Lung (tissue), 5 donors: ENCODE results near the gene CDCP2. TPM values are rescaled to one million over a fixed set of nuclear protein-coding genes. Genes with fewer than 3 reads are reported as not detected.

Source experiments
- polyA plus RNA-seq, 2 donors: library from polyadenylated mRNA; stranded (reverse); fragments of 200-250 nt; gene quantifications; one replicate each; pipeline ENCODE4 v1.2.1, GENCODE V29; 2013
- small RNA-seq: library from RNA; depleted of rRNA; stranded (forward); fragments of <200 nt; gene quantifications from one replicate; pipeline ENCODE3, GENCODE V24; 2014; ENCODE audit warnings: low replicate concordance
- total RNA-seq, 2 donors: library from RNA; depleted of rRNA in 1 of 2; stranded (reverse); fragments of >200 nt in 1 of 2; gene quantifications; one replicate each; pipeline ENCODE4 v1.2.1, GENCODE V29; 2014 to 2021
- donor health status: Bipolar disorder and iron deficiency.
- donor health status: healthy.
- donor health status: DM: yes; HTN: yes; CAD: no.

Gene CDCP2
- total and polyA plus RNA-seq, 4 donors, result 0.02 to 0.28 (median 0.14) TPM; not detected in 1

Small RNA genes lying within 50 kb of the gene (small RNA-seq; reads per million reads assigned to genes)
- gene AL353898.1 (not detected), gene AL353898.2 (not detected)

Other genes starting within 250 kb of the CDCP2 start
- gene IFT25, start 207.3 kb downstream of the CDCP2 start, total RNA-seq, result 10 to 100 TPM; 27.9 to 46.1 TPM
- 10 to 100 TPM; 18.2 to 35.3 TPM for gene IFT25, start 207.3 kb downstream of the CDCP2 start, polyA plus RNA-seq
- 10 to 100 TPM; 16.8 to 17.3 TPM for gene LRRC42, start 206.7 kb downstream of the CDCP2 start, total RNA-seq
- gene LRRC42, start 206.7 kb downstream of the CDCP2 start, polyA plus RNA-seq, result 10 to 100 TPM in 1 of 2 donors, 1 to 10 TPM in 1; 7.7 to 17.8 TPM
- gene LDLRAD1, start 134.8 kb downstream of the CDCP2 start, total RNA-seq, result 10 to 100 TPM; 28.7 to 30.1 TPM
- gene LDLRAD1, start 134.8 kb downstream of the CDCP2 start, polyA plus RNA-seq, result 10 to 100 TPM in 1 of 2 donors, 1 to 10 TPM in 1; 8.0 to 24.9 TPM
- gene TMEM59, start 99.8 kb downstream of the CDCP2 start, total RNA-seq, result 100 to 1,000 TPM; 372 to 468 TPM
- 100 to 1,000 TPM; 152 to 300 TPM for gene TMEM59, start 99.8 kb downstream of the CDCP2 start, polyA plus RNA-seq
- 1 to 10 TPM; 4.6 to 5.3 TPM for gene TCEANC2, start 99.4 kb downstream of the CDCP2 start, total RNA-seq
- 1 to 10 TPM; 1.7 to 2.7 TPM for gene TCEANC2, start 99.4 kb downstream of the CDCP2 start, polyA plus RNA-seq
- 1 to 10 TPM; 7.9 to 9.0 TPM for gene CYB5RL, start 47.0 kb upstream of the CDCP2 start, total RNA-seq
- gene CYB5RL, start 47.0 kb upstream of the CDCP2 start, polyA plus RNA-seq, result 1 to 10 TPM; 2.2 to 2.5 TPM
- gene MRPL37, start 47.2 kb upstream of the CDCP2 start, total RNA-seq, result 10 to 100 TPM; 23.9 to 68.5 TPM
- gene MRPL37, start 47.2 kb upstream of the CDCP2 start, polyA plus RNA-seq, result 10 to 100 TPM; 29.4 to 49.9 TPM